HepG2 (cell line): ENCODE results near the gene DHX34. TPM values are rescaled to one million over a fixed set of nuclear protein-coding genes. Genes with fewer than 3 reads are reported as not detected.
A peak's percentile ranks its signal among the peaks of the same experiment; 100 is the strongest.

ENCODE experiments used
- ASH2L ChIP-seq: fragments of 300-600, 200-600 bp; sonication (generic); IDR thresholded peaks from 2 replicates; pipeline ENCODE4 v1.7.0; 2017; ENCODE audit warnings: low read depth, mild to moderate bottlenecking, moderate library complexity, mixed read lengths, low read length; ENCODE audit not compliant: insufficient read length
- CEBPB ChIP-seq: IDR thresholded peaks from 2 replicates; pipeline ENCODE4 v1.6.1; 2011; ENCODE audit warnings: low read depth, low read length, improper control_type of control experiment, borderline replicate concordance
- ELF3 ChIP-seq: IDR thresholded peaks from 2 replicates; pipeline ENCODE4 v1.6.1; 2016; ENCODE audit warnings: missing genetic modification reagents, missing compliant biosample characterization
- FOXJ3 ChIP-seq: sonication (generic); formaldehyde crosslinking; IDR thresholded peaks from 2 replicates; pipeline ENCODE4 v1.4.0; 2020; ENCODE audit warnings: missing genetic modification reagents, mild to moderate bottlenecking, borderline replicate concordance
- HIVEP1 ChIP-seq: sonication (generic); formaldehyde crosslinking; IDR thresholded peaks from 2 replicates; pipeline ENCODE4 v1.4.0; 2020; ENCODE audit warnings: mild to moderate bottlenecking, missing genetic modification reagents
- IRF2 ChIP-seq: IDR thresholded peaks from 2 replicates; pipeline ENCODE4 v1.6.1; 2018; ENCODE audit warnings: missing genetic modification reagents, missing compliant biosample characterization
- KDM5B ChIP-seq: sonication (generic); formaldehyde crosslinking; IDR thresholded peaks from 2 replicates; pipeline ENCODE4 v1.4.0; 2020; ENCODE audit warnings: missing genetic modification reagents, mild to moderate bottlenecking, borderline replicate concordance
- MEIS2 ChIP-seq: sonication (generic); formaldehyde crosslinking; IDR thresholded peaks from 2 replicates; pipeline ENCODE4 v1.9.0; 2021; ENCODE audit warnings: mild to moderate bottlenecking, missing genetic modification reagents
- MLLT10 ChIP-seq: sonication (generic); formaldehyde crosslinking; IDR thresholded peaks from 2 replicates; pipeline ENCODE4 v1.4.0; 2020; ENCODE audit warnings: missing genetic modification reagents
- MTA1 ChIP-seq: sonication (generic); formaldehyde crosslinking; IDR thresholded peaks from 2 replicates; pipeline ENCODE4 v1.4.0; 2020; ENCODE audit warnings: missing genetic modification reagents, mild to moderate bottlenecking, borderline replicate concordance
- MYC ChIP-seq: sonication (generic); formaldehyde crosslinking; IDR thresholded peaks from 2 replicates; pipeline ENCODE4 v1.9.0; 2021; ENCODE audit warnings: missing genetic modification reagents, borderline replicate concordance
- NCOR1 ChIP-seq: fragments of 200-600 bp; sonication (generic); IDR thresholded peaks from 2 replicates; pipeline ENCODE4 v1.7.0; 2017; ENCODE audit warnings: antibody characterized with exemption, low read length, borderline replicate concordance
- NFE2L2 ChIP-seq: fragments of 150-350 bp; IDR thresholded peaks from 2 replicates; pipeline ENCODE4 v1.6.1; 2014; ENCODE audit warnings: low read length
- NONO ChIP-seq, 2 experiments: fragments of 450-650 bp in 1 of 2; sonication (generic) in 1 of 2; formaldehyde crosslinking in 1 of 2; IDR thresholded peaks in 1 of 2; conservative IDR thresholded peaks in 1 of 2; 2 replicates each; pipeline versions ENCODE4 v1.6.1 to v1.8.0; 2017 to 2022; ENCODE audit warnings: mild to moderate bottlenecking in 1 of 2, missing genetic modification reagents in 1 of 2, moderate library complexity in 1 of 2
- NR3C1 ChIP-seq: sonication (generic); formaldehyde crosslinking; IDR thresholded peaks from 2 replicates; pipeline ENCODE4 v1.4.0; 2020; ENCODE audit warnings: missing genetic modification reagents
- SPEN ChIP-seq: sonication (generic); formaldehyde crosslinking; IDR thresholded peaks from 2 replicates; pipeline ENCODE4 v1.5.1; 2020; ENCODE audit warnings: low read depth, mild to moderate bottlenecking, missing genetic modification reagents
- TRIM24 ChIP-seq: sonication (generic); formaldehyde crosslinking; IDR thresholded peaks from 2 replicates; pipeline ENCODE4 v1.8.0; 2022; ENCODE audit warnings: mild to moderate bottlenecking, missing genetic modification reagents
- XBP1 ChIP-seq: sonication (generic); formaldehyde crosslinking; IDR thresholded peaks from 2 replicates; pipeline ENCODE4 v1.5.0; 2020; ENCODE audit warnings: missing genetic modification reagents
- ZNF232 ChIP-seq: sonication (generic); formaldehyde crosslinking; IDR thresholded peaks from 2 replicates; pipeline ENCODE4 v1.4.0; 2020; ENCODE audit warnings: missing genetic modification reagents, borderline replicate concordance
- ZNF264 ChIP-seq: sonication (generic); formaldehyde crosslinking; IDR thresholded peaks from 2 replicates; pipeline ENCODE4 v1.4.0; 2020; ENCODE audit warnings: missing genetic modification reagents
- ZNF30 ChIP-seq: sonication (generic); formaldehyde crosslinking; IDR thresholded peaks from 2 replicates; pipeline ENCODE4 v1.5.0; 2020; ENCODE audit warnings: mild to moderate bottlenecking, missing genetic modification reagents
- polyA plus RNA-seq, 8 experiments: library from polyadenylated mRNA; depleted of rRNA in 3 of 8; stranded (reverse) in 7 of 8; unstranded in 1 of 8; fragments of >200 nt; fragmentation: Illumina TruSeq in 4 of 8; extraction: Trizol in 4 of 8; gene quantifications; 2 replicates each; pipeline versions ENCODE4 v1.2.1 to v1.2.3, GENCODE V29; 2011 to 2016; ENCODE audit warnings: low read depth in 4 of 8, missing spikeins in 1 of 8, mixed read lengths in 1 of 8; ENCODE audit not compliant: insufficient read depth in 1 of 8
- total RNA-seq, 5 experiments: library from RNA; depleted of rRNA; stranded (reverse); fragments of >200 nt; fragmentation: Illumina TruSeq; extraction: Trizol; gene quantifications; 2 replicates each; pipeline ENCODE4 v1.2.3, GENCODE V29; 2016; ENCODE audit warnings: low read depth in 1 of 5
- TF ChIP-seq, protein P1 (sequence below): sonication (generic); formaldehyde crosslinking; IDR thresholded peaks from 2 replicates; pipeline ENCODE4 v1.8.0; 2022; ENCODE audit warnings: mild to moderate bottlenecking, missing genetic modification reagents; ENCODE audit not compliant: insufficient replicate concordance
- TF ChIP-seq, protein P2 (sequence below): sonication (generic); formaldehyde crosslinking; IDR thresholded peaks from 2 replicates; pipeline ENCODE4 v1.4.0; 2020; ENCODE audit warnings: missing genetic modification reagents
- TF ChIP-seq, protein P3 (sequence below): sonication (generic); formaldehyde crosslinking; IDR thresholded peaks from 2 replicates; pipeline ENCODE4 v1.4.0; 2020; ENCODE audit warnings: missing genetic modification reagents, low read depth, mild to moderate bottlenecking, borderline replicate concordance

DHX34 gene
- total and polyA plus RNA-seq, 2 of the 13 experiments (the other 11 are each of a cell fraction or from before 2014, with no cell fraction given), result 9.2 to 12.0 TPM

DNA sequence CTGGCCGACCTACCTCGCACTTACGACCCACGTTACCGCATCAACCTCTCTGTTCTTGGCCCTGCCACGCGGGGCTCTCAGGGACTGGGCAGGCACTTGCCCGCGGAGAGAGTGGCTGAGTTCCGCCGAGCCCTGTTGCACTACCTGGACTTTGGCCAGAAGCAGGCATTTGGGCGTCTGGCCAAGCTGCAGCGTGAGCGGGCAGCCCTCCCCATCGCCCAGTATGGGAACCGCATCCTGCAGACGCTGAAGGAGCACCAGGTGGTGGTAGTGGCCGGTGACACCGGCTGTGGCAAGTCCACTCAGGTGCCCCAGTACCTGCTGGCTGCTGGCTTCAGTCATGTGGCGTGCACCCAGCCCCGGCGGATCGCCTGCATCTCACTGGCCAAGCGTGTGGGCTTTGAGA lies 4.2 kb downstream of the DHX34 start (continued):
- TF ChIP-seq MEIS2 (no peak), TRIM24 (CRISPR knock-in tag) (no peak; the same call in 1 of the 2 replicates), ZNF264 (peak; percentile 52; the same call in 1 of the 2 replicates), NR3C1 (CRISPR knock-in tag) (no peak), HIVEP1 (no peak), MYC (CRISPR knock-in tag) (peak; percentile 85), MLLT10 (CRISPR knock-in tag) (no peak), ASH2L (peak; percentile 73), FOXJ3 (CRISPR knock-in tag) (peak; percentile 16; the same call in 1 of the 2 replicates), KDM5B (CRISPR knock-in tag) (peak; percentile 72; the same call in 1 of the 2 replicates), ZNF30 (CRISPR knock-in tag) (no peak), NONO (IDR thresholded peaks at IDR 0.05) (no peak), NONO (CRISPR knock-in tag; conservative IDR thresholded peaks at IDR 0.05) (peak; percentile 89), MTA1 (CRISPR knock-in tag) (peak; percentile 71; the same call in 1 of the 2 replicates), NFE2L2 (no peak), ZNF232 (no peak), SPEN (CRISPR knock-in tag) (peak; percentile 82; the same call in 1 of the 2 replicates), CEBPB (peak; percentile 68; the same call in 1 of the 2 replicates), XBP1 (no peak), ELF3 (CRISPR knock-in tag) (peak; percentile 47; the same call in 1 of the 2 replicates), IRF2 (CRISPR knock-in tag) (0 out of 2 replicates have a peak, but pooled peaks have one; percentile 28), NCOR1 (peak; percentile 42; the same call in 1 of the 2 replicates)
- TF ChIP-seq, protein P1, sequence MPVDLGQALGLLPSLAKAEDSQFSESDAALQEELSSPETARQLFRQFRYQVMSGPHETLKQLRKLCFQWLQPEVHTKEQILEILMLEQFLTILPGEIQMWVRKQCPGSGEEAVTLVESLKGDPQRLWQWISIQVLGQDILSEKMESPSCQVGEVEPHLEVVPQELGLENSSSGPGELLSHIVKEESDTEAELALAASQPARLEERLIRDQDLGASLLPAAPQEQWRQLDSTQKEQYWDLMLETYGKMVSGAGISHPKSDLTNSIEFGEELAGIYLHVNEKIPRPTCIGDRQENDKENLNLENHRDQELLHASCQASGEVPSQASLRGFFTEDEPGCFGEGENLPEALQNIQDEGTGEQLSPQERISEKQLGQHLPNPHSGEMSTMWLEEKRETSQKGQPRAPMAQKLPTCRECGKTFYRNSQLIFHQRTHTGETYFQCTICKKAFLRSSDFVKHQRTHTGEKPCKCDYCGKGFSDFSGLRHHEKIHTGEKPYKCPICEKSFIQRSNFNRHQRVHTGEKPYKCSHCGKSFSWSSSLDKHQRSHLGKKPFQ (CRISPR knock-in tag), result peak; percentile 53
- TF ChIP-seq, protein P2, sequence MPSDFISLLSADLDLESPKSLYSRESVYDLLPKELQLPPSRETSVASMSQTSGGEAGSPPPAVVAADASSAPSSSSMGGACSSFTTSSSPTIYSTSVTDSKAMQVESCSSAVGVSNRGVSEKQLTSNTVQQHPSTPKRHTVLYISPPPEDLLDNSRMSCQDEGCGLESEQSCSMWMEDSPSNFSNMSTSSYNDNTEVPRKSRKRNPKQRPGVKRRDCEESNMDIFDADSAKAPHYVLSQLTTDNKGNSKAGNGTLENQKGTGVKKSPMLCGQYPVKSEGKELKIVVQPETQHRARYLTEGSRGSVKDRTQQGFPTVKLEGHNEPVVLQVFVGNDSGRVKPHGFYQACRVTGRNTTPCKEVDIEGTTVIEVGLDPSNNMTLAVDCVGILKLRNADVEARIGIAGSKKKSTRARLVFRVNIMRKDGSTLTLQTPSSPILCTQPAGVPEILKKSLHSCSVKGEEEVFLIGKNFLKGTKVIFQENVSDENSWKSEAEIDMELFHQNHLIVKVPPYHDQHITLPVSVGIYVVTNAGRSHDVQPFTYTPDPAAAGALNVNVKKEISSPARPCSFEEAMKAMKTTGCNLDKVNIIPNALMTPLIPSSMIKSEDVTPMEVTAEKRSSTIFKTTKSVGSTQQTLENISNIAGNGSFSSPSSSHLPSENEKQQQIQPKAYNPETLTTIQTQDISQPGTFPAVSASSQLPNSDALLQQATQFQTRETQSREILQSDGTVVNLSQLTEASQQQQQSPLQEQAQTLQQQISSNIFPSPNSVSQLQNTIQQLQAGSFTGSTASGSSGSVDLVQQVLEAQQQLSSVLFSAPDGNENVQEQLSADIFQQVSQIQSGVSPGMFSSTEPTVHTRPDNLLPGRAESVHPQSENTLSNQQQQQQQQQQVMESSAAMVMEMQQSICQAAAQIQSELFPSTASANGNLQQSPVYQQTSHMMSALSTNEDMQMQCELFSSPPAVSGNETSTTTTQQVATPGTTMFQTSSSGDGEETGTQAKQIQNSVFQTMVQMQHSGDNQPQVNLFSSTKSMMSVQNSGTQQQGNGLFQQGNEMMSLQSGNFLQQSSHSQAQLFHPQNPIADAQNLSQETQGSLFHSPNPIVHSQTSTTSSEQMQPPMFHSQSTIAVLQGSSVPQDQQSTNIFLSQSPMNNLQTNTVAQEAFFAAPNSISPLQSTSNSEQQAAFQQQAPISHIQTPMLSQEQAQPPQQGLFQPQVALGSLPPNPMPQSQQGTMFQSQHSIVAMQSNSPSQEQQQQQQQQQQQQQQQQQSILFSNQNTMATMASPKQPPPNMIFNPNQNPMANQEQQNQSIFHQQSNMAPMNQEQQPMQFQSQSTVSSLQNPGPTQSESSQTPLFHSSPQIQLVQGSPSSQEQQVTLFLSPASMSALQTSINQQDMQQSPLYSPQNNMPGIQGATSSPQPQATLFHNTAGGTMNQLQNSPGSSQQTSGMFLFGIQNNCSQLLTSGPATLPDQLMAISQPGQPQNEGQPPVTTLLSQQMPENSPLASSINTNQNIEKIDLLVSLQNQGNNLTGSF (CRISPR knock-in tag), result no peak
- TF ChIP-seq, protein P3, sequence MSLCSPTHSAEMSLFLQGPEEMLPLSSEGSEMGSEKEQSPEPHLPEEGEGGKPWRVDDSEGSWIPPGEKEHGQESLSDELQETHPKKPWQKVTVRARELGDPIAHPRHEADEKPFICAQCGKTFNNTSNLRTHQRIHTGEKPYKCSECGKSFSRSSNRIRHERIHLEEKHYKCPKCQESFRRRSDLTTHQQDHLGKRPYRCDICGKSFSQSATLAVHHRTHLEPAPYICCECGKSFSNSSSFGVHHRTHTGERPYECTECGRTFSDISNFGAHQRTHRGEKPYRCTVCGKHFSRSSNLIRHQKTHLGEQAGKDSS, result no peak
